H1 (cell line): ENCODE results near the gene ELFN1.

Experiments
- CHD2 ChIP-seq: IDR thresholded peaks from 2 replicates; pipeline ENCODE4 v1.6.1; 2012; ENCODE audit warnings: low read length, improper control_type of control experiment
- CHD7 ChIP-seq: fragments of 300-600 bp; sonication (generic); IDR thresholded peaks from 2 replicates; pipeline ENCODE4 v1.7.1; 2012; ENCODE audit warnings: low read length, moderate library complexity, mild to moderate bottlenecking, inconsistent platforms; ENCODE audit not compliant: insufficient replicate concordance
- CTCF ChIP-seq, 3 experiments: IDR thresholded peaks; 1 replicate in 2 of 3; 2 replicates in 1 of 3; pipeline versions ENCODE4 v1.5.1 to v1.6.1; 2011; ENCODE audit warnings: low read length in 3 of 3, mild to moderate bottlenecking in 3 of 3, inconsistent platforms in 2 of 3, low read depth in 1 of 3, moderate library complexity in 1 of 3; ENCODE audit not compliant: insufficient read depth in 1 of 3; ENCODE audit errors: control extremely low read depth in 1 of 3
- EP300 ChIP-seq, 2 experiments: IDR thresholded peaks; 1 replicate in 1 of 2; 2 replicates in 1 of 2; pipeline ENCODE4 v1.6.1; 2011 to 2012; ENCODE audit warnings: low read depth in 2 of 2, low read length in 2 of 2, mild to moderate bottlenecking in 2 of 2, borderline replicate concordance in 1 of 2, inconsistent platforms in 1 of 2, moderate library complexity in 1 of 2
- EZH2 ChIP-seq: fragments of 200-600 bp; sonication (generic); IDR thresholded peaks from 2 replicates; pipeline ENCODE4 v1.7.1; 2012; ENCODE audit warnings: low read depth, mild to moderate bottlenecking, moderate library complexity, low read length, inconsistent platforms; ENCODE audit not compliant: severe bottlenecking
- GABPA ChIP-seq: IDR thresholded peaks from 2 replicates; pipeline ENCODE4 v1.6.1; 2011; ENCODE audit warnings: mild to moderate bottlenecking, low read length, moderate library complexity, borderline replicate concordance; ENCODE audit not compliant: insufficient read depth
- MAX ChIP-seq: IDR thresholded peaks from 2 replicates; pipeline ENCODE4 v1.6.1; 2012; ENCODE audit warnings: inconsistent platforms
- POLR2A ChIP-seq, 2 experiments: IDR thresholded peaks; 1 replicate in 1 of 2; 2 replicates in 1 of 2; pipeline ENCODE4 v1.6.1; 2011; ENCODE audit warnings: low read depth in 2 of 2, low read length in 2 of 2, mild to moderate bottlenecking in 2 of 2; ENCODE audit errors: control extremely low read depth in 1 of 2
- POLR2AphosphoS5 ChIP-seq: IDR thresholded peaks from 2 replicates; pipeline ENCODE4 v1.6.1; 2011; ENCODE audit warnings: low read depth, low read length
- RAD21 ChIP-seq, 2 experiments: IDR thresholded peaks in 1 of 2; conservative IDR thresholded peaks in 1 of 2; 2 replicates each; pipeline ENCODE4 v1.6.1; 2011; ENCODE audit warnings: low read depth in 2 of 2, low read length in 2 of 2, improper control_type of control experiment in 1 of 2, inconsistent platforms in 1 of 2, mild to moderate bottlenecking in 1 of 2, moderate library complexity in 1 of 2
- ZNF274 ChIP-seq: IDR thresholded peaks from 2 replicates; pipeline ENCODE4 v1.7.0; 2012; ENCODE audit warnings: low read length, borderline replicate concordance; ENCODE audit errors: extremely low read depth

GRCh38 chr7:1679326-1679965 is 9.4 kb downstream of the ELFN1 start:
- TF ChIP-seq CTCF (IDR thresholded peaks at IDR 0.05; ENCODE audit: control extremely low read depth in 1 of 3, insufficient read depth in 1 of 3, low read depth in 1 of 3, low read length in 3 of 3) (no peak), POLR2AphosphoS5 (no peak), RAD21 (IDR thresholded peaks at IDR 0.05 in 1 of 2, conservative IDR thresholded peaks at IDR 0.05 in 1 of 2; ENCODE audit: low read depth in 2 of 2, low read length in 2 of 2) (no peak), MAX (no peak), EZH2 (no peak), EP300 (IDR thresholded peaks at IDR 0.05; ENCODE audit: borderline replicate concordance in 1 of 2, low read depth in 2 of 2, low read length in 2 of 2) (no peak), CHD7 (no peak), CHD2 (no peak), GABPA (no peak), POLR2A (IDR thresholded peaks at IDR 0.05; ENCODE audit: control extremely low read depth in 1 of 2, low read depth in 2 of 2, low read length in 2 of 2) (no peak), ZNF274 (no peak)
